LNCaP clone FGC (cell line): ENCODE measurements around the gene HDAC11.

Source experiments
- DNase-seq: peaks from one replicate; pipeline ENCODE4 v3.0.0-alpha.2; 2011; ENCODE audit warnings: low read depth
- H3K4me3 ChIP-seq: 2 replicates; pipeline ENCODE4 v1.5.1; 2011; ENCODE audit warnings: mild to moderate bottlenecking, low read depth, low read length, control low read depth
- TF ChIP-seq, protein P1 (sequence below): IDR thresholded peaks from 2 replicates; pipeline ENCODE4 v1.5.1; 2012; ENCODE audit warnings: mild to moderate bottlenecking; ENCODE audit not compliant: control insufficient read depth, insufficient read depth; ENCODE audit errors: extremely low read depth

The HDAC11 gene

DNA sequence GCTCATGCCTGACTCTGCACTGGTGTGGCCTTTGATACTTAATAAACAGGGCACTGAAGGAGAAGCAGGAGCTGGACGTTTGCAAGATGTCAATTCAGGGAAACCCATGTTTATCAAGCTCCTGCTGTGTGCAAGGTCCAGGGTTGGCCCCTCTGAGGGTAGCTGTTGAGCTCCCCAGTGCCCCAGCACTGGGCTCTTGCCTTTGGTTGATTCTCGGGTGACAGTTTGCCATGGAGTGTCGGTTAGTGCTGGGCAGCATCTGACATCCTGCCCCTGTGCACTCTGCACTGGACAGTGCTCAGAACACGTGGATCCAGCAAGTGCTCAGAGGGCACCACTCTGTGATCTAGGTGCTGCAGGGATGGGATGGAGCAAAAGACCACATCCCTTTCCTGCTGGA, 7.3 kb downstream of the HDAC11 start:
- DNase-seq, result no peak

DNA sequence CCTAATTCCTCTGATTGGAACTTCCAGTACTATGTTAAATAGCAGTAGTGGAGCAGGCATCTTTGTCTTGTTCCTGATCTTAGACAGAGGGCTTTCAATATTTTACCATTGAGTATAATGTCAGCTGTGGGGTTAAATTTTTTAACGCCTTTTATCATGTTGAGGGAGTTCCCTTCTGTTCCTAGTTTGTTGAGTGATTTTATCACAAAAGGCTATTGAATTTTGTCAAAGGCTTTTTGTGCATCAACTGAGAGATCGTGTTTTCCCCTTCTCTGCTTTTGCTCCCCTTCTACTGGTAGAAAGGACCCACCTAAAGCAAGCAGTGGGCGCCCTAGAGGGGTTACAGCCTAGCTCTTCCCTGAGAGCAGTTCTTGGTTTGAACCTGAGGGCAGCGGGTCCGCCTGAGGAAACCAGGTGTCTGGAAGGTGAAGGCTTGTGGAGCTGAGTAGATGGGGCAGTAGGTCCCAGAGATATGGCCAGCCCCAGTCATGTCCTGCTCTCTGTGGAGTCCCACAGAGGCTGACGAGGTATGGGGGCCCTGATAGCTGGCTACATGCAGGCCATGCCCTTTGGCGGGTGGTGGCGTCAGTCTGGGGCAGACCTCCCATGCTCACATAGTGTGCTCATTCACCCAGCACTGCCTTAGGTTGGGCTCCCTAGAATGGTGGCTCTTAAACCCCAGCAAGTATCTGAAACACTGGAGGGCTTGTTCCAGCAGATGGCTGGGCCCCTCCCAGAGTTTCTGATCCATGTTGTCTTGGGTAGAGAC, 11.3 kb downstream of the HDAC11 start:
- H3K4me3 ChIP-seq, result no peak overlapping the region
- TF ChIP-seq, protein P1, sequence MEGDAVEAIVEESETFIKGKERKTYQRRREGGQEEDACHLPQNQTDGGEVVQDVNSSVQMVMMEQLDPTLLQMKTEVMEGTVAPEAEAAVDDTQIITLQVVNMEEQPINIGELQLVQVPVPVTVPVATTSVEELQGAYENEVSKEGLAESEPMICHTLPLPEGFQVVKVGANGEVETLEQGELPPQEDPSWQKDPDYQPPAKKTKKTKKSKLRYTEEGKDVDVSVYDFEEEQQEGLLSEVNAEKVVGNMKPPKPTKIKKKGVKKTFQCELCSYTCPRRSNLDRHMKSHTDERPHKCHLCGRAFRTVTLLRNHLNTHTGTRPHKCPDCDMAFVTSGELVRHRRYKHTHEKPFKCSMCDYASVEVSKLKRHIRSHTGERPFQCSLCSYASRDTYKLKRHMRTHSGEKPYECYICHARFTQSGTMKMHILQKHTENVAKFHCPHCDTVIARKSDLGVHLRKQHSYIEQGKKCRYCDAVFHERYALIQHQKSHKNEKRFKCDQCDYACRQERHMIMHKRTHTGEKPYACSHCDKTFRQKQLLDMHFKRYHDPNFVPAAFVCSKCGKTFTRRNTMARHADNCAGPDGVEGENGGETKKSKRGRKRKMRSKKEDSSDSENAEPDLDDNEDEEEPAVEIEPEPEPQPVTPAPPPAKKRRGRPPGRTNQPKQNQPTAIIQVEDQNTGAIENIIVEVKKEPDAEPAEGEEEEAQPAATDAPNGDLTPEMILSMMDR, result no peak
- no peak for DNase-seq

More for the DNA sequence above, 7.3 kb downstream of the HDAC11 start:
- H3K4me3 ChIP-seq, result no peak overlapping the region
- TF ChIP-seq, protein P1, result no peak

DNA sequence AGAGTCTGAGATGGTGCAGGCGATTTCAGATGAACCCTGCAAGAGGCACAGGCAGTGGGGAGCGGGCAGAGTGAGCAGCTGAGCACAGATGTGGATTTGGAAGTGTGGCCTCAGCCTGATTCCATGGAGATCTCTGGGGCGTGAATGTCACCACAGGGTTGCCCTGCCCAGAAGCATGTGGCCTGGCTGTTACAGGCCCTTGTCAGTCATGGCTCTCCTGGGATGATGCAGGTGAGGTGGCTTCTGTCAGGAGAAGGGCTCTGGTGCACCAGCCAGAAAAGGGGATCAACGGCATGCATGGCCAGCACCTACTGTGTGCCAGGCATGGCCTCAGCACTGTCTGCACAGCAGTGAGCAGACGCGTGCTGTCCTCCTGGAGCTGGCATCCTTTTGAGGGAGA, 11.9 kb downstream of the HDAC11 start:
- H3K4me3 ChIP-seq, result no peak overlapping the region
- no peak for DNase-seq

DNA sequence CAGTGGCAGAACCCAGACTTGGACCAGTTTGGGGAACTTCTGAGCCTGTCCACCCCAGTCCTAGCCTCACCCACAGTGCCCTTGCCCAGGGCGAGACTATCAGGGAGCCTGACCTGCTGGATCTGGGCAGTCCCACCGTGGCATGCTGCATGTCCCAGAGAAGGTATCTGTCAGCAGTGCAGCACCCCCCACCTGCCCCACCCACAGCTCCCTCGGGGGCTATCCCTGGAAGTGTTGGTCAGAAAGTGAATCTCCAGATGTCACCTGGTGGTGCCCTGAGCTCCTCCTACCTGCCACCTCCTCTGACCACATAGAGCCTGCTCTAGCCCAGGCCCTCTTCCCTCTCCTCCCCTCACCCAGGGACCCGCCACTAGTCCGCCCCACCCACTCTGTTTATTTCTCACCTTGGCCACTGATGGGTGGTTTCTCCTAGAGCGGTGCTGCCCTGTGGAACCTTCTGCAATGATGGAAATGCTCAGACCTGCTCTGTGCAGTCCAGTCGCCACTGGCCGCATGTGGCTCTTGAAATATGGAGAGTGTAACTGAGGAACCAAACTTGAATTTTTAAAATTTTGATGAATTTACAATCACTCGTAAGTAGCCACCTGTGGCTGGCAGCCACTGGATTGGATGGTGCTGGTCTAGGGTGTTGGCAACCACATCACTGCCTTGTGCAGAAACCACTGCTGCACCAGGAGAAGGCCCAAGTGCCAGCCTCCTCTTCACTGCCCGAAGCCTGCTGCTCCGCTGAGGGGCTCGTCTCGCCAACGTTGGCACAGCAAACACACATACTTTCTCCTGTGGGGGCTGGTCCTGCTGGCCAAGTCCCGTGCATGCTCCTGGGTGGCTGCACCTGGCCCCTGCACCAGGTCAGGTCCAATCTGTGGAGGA, 13.1 kb downstream of the HDAC11 start:
- TF ChIP-seq, protein P1, result no peak
- DNase-seq, result no peak
- no peak overlapping the region for H3K4me3 ChIP-seq

More for the DNA sequence above, 11.9 kb downstream of the HDAC11 start:
- TF ChIP-seq, protein P1, result no peak

DNA sequence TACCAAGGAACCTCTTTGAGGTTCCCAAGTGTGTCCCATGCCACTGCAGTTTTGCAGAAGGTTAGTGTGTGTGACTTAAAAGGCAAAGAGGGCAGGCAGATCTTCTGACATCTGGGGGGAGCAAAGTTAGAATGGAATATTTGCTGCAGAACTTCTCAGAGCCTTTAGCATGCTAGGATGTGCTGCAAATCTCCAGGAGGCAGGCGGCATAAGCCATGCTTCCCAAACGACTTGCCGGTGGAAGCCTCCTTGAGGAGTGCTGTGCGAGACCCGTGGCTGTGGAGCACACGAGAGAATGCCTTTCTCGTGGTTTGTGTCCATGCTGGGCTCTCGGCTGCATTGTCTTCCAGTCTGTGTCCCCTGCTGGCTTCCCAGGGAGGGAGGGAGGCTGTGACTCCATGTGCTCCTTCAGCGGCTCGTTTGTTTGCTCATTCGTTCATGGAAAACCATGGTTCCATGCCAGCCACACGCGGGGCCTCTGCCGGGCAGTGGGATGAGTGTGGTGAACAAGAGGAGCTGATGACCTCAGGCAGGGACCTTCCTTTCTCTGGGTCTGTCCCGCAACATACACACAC, 13.8 kb downstream of the HDAC11 start:
- TF ChIP-seq, protein P1, result no peak
- no peak overlapping the region for H3K4me3 ChIP-seq
- DNase-seq, result no peak

DNA sequence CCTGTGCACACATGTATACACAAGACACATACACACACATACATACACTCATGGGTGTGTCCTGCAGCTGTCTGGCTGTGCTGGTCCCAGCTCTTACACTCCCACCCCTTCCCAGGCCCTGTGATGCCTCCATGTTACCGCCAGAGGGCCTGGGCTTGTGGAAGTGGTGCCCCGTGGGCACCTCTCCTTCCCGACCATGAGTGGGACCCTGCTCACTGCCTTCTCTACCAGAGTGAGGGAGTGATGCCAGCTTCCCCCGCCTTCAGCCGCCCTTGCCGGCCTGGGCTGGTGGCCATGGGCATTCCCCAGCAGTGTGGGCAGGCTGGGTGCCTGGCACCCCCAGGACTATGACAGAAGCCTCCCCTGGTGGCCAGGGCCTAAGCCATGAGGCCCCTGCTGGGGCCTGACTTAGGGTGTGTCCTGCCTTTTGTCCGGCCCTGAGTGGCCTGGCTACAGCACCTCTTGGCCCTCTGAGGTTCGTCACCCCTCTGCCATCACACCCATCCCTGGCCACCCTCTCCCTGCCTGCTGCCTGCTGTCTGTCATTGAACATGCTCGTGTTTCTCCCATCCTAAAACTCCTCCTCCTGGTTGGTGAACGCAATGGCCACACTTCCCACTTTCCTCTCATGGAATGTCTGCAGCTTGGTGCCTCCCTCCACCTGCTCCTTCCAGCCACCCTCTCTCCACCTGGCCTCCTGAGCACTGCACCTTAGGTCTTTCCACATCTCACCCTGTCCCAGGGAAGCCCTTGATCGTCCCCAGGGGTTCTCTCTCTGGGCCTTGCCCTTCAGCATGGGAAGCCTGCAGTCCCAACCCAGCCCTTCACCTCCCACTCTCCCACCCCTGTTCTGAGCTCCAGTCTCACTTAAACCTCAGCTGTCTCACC, 14.6 kb downstream of the HDAC11 start:
- no peak overlapping the region for H3K4me3 ChIP-seq
- TF ChIP-seq, protein P1, result peak; percentile 44
- no peak for DNase-seq
